Spleen (tissue), 7 donors: ENCODE data around the gene PRPF31.
A peak's percentile ranks its signal among the peaks of the same experiment; 100 is the strongest.
"Not testable (repeated sequence)": the region's sequence is repeated elsewhere in the genome, so short reads cannot be mapped to it uniquely, and the experiment has no call there.

Experiments
- POLR2A ChIP-seq, 3 donors: fragments of 450-650 bp; IDR thresholded peaks; one replicate each; pipeline ENCODE4 v1.5.1; 2017; ENCODE audit warnings: antibody characterized with exemption in 3 of 3, mild to moderate bottlenecking in 1 of 3
- POLR2AphosphoS5 ChIP-seq, 3 donors: sonication (generic); formaldehyde crosslinking; IDR thresholded peaks; one replicate each; pipeline ENCODE4 v1.5.1; 2017; ENCODE audit warnings: antibody characterized with exemption in 3 of 3
- TF ChIP-seq, protein P1 (sequence below), 11 experiments: fragments of 200-600 bp in 7 of 11; fragments of 450-650 bp in 4 of 11; sonication (generic) in 4 of 11; IDR thresholded peaks in 8 of 11; conservative IDR thresholded peaks in 3 of 11; 1 replicate in 7 of 11; 2 replicates in 4 of 11; pipeline versions ENCODE4 v1.4.0 to v1.8.0; 2016 to 2021; ENCODE audit warnings: antibody characterized with exemption in 11 of 11, inconsistent platforms in 4 of 11, mild to moderate bottlenecking in 1 of 11
- donor health status: DM: no; HTN: no; CAD: no; lungs with moderate emphysema.
- donor health status: DM: no; HTN: no; CAD: no.
- donor health status: DM: no; HTN: no; CAD: no.

DNA sequence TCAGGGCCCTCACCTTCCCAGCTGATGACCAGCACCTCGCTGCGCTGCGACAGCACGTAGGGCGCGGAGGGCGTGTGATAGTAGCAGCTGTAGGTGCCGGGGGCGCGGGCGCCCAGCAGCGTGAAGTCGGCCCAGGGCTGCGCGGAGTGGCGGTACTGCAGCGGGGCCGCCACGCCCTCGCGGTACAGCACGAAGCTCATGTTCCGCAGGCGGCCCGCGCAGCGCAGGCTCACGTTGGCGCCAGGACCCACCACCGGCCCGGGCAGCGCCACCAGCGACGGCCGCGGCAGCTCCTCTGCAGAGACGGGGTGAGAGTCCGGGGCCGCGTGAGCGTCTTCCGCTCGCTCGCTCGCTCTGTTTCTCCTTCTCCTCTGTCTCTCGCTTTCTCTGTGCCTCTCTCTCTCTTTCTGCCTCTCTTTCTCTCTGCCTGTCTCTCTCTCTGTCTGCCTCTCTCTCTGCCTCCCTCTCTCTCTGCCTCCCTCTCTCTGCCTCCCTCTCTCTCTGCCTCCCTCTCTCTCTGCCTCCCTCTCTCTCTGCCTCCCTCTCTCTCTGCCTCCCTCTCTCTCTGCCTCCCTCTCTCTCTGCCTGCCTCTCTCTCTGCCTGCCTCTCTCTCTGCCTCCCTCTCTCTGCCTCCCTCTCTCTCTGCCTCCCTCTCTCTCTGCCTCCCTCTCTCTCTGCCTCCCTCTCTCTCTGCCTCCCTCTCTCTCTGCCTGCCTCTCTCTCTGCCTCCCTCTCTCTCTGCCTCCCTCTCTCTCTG is 19.5 kb upstream of the PRPF31 start:
- not testable (repeated sequence) for TF ChIP-seq POLR2A (IDR thresholded peaks at IDR 0.05)
- TF ChIP-seq, protein P1, sequence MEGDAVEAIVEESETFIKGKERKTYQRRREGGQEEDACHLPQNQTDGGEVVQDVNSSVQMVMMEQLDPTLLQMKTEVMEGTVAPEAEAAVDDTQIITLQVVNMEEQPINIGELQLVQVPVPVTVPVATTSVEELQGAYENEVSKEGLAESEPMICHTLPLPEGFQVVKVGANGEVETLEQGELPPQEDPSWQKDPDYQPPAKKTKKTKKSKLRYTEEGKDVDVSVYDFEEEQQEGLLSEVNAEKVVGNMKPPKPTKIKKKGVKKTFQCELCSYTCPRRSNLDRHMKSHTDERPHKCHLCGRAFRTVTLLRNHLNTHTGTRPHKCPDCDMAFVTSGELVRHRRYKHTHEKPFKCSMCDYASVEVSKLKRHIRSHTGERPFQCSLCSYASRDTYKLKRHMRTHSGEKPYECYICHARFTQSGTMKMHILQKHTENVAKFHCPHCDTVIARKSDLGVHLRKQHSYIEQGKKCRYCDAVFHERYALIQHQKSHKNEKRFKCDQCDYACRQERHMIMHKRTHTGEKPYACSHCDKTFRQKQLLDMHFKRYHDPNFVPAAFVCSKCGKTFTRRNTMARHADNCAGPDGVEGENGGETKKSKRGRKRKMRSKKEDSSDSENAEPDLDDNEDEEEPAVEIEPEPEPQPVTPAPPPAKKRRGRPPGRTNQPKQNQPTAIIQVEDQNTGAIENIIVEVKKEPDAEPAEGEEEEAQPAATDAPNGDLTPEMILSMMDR (IDR thresholded peaks at IDR 0.05 in 8 of 11, conservative IDR thresholded peaks at IDR 0.05 in 3 of 11): peak in 1 of 11 experiments; percentile 34
- TF ChIP-seq POLR2AphosphoS5 (IDR thresholded peaks at IDR 0.05): peak; percentile 5 to 77 (median 18)
